ENCODE data around the gene DNAH17. TPM values are rescaled to one million over a fixed set of nuclear protein-coding genes. Genes with fewer than 3 reads are reported as not detected.
A peak's percentile ranks its signal among the peaks of the same experiment; 100 is the strongest.

Gene DNAH17
- total and polyA plus RNA-seq, 8 donors, result 0.64 to 7.2 (median 3.6) TPM

GRCh38 chr17:78421534-78422266 lies 155.5 kb downstream of the DNAH17 start:
- H3K9me3 ChIP-seq, result no peaks in the 10 kb centered on the region
- peak overlapping the region in 1 of 2 donors; percentile 93 for H3K27ac ChIP-seq
- intact Hi-C loops (cut with DNase I), result loop anchor here in 1 of 2 donors (5.0 to 10.0 kb wide), 2 partner anchors 59 to 167 kb away; partner anchors contain the start of gene SOCS3
- no peaks in the 10 kb centered on the region for H3K27me3 ChIP-seq
- ATAC-seq (peak; percentile 84), DNase-seq (peak; percentile 55 to 92 (median 80))
- peaks cover 15 to 96% of the 10 kb centered on the region in 2 donors for H3K4me1 ChIP-seq
- peaks cover 0 to 81% of the 10 kb centered on the region in 2 donors for H3K36me3 ChIP-seq
- TF ChIP-seq, protein P1, sequence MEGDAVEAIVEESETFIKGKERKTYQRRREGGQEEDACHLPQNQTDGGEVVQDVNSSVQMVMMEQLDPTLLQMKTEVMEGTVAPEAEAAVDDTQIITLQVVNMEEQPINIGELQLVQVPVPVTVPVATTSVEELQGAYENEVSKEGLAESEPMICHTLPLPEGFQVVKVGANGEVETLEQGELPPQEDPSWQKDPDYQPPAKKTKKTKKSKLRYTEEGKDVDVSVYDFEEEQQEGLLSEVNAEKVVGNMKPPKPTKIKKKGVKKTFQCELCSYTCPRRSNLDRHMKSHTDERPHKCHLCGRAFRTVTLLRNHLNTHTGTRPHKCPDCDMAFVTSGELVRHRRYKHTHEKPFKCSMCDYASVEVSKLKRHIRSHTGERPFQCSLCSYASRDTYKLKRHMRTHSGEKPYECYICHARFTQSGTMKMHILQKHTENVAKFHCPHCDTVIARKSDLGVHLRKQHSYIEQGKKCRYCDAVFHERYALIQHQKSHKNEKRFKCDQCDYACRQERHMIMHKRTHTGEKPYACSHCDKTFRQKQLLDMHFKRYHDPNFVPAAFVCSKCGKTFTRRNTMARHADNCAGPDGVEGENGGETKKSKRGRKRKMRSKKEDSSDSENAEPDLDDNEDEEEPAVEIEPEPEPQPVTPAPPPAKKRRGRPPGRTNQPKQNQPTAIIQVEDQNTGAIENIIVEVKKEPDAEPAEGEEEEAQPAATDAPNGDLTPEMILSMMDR (IDR thresholded peaks at IDR 0.05), result peak; percentile 99
- no peak overlapping the region for H3K4me3 ChIP-seq

DNA sequence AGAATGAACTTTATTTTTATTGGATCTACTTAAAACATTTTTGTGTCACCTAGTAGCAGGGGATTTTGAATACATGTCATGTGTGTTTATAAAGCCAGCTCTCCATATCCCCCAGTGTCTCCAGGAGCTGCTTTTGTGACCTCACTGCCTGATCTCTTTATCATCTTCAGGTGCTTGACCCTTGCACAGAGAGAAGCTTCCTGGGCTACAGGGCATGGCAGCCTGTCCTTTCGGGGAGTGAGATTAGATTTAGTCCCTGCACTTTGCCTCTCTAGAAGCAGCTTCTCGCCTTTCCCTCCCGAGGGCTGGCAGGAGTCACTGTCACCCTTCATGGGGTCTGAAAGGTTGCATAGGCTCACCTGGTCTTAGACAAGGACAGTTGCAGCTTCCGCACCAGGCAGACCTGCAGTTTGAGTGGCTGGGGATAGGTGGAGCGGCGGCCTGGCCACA lies 156.1 kb downstream of the DNAH17 start:
- intact Hi-C loops (cut with DNase I), result loop anchor here in 1 of 2 donors (5.0 to 10.0 kb wide), 2 partner anchors 59 to 166 kb away; partner anchors contain the start of gene SOCS3
- TF ChIP-seq, protein P1 (IDR thresholded peaks at IDR 0.05), result no peak
- no peaks in the 10 kb centered on the region for H3K9me3 ChIP-seq
- peaks cover 21 to 100% of the 10 kb centered on the region in 2 donors for H3K4me1 ChIP-seq
- H3K27me3 ChIP-seq, result no peaks in the 10 kb centered on the region
- H3K36me3 ChIP-seq, result peaks cover 0 to 79% of the 10 kb centered on the region in 2 donors
- H3K4me3 ChIP-seq, result no peak overlapping the region
- ATAC-seq (no peak), DNase-seq (no peak)
- H3K27ac ChIP-seq, result peak overlapping the region in 1 of 2 donors; percentile 93

- peak overlapping the region in 1 of 2 donors; percentile 29 for H3K4me3 ChIP-seq
- no peaks in the 10 kb centered on the region for H3K27me3 ChIP-seq
- H3K4me1 ChIP-seq, result peaks cover 30 to 100% of the 10 kb centered on the region in 2 donors
- intact Hi-C loops (cut with DNase I), result loop anchor here in 1 of 2 donors (5.0 to 10.0 kb wide), 2 partner anchors 58 to 165 kb away; partner anchors contain the start of gene SOCS3
- ATAC-seq (no peak), DNase-seq (peak in 1 of 4 donors; percentile 78)
- H3K36me3 ChIP-seq, result peaks cover 0 to 79% of the 10 kb centered on the region in 2 donors
- TF ChIP-seq, protein P1 (IDR thresholded peaks at IDR 0.05), result no peak
- no peaks in the 10 kb centered on the region for H3K9me3 ChIP-seq
- peak overlapping the region; percentile 59 to 93 for H3K27ac ChIP-seq
Observed at GRCh38 chr17:78419970-78420815, 157.0 kb downstream of the DNAH17 start.

DNA sequence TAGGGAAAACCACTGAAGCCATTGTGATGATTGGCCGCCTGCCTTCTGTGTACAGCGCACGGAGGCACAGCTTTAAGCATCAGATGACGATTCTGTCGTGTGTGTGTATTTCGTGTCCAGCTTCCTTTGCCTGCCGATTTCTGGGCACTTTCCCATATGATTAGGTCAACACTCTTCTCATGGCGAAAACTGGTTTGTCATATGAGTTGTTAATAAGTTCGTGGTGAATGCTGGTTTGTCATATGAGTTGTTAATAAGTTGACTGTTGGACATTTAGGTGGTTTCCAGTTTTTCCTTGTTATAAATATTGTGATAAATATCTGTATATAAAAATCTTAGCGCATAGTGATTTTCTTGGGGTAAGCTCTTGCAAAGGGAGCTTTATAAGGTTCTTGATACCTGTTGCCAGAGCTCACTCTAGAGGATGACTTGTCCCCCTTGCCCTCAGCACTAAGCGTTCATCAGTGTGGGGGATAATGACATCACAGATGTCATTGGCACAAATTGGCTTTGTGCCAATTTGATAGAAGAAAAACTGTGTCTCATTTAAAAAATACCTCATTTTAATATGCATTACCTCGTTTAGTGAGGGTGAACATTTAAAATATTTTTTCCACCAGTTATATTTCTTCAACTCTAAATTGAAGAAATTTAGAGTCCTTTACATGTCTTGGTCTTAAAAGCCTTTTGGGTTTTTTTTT lies 158.7 kb downstream of the DNAH17 start:
- Histone ChIP-seq H3K4me3 (peak overlapping the region in 1 of 2 donors; percentile 35), H3K4me1 (peaks cover 47 to 100% of the 10 kb centered on the region in 2 donors), H3K27me3 (no peaks in the 10 kb centered on the region), H3K9me3 (no peaks in the 10 kb centered on the region), H3K36me3 (peaks cover 0 to 68% of the 10 kb centered on the region in 2 donors), H3K27ac (peak overlapping the region; percentile 90 to 93)
- no peak for DNase-seq
- intact Hi-C loops (cut with DNase I), result no loop called here
- TF ChIP-seq, protein P1 (IDR thresholded peaks at IDR 0.05), result no peak
- ATAC-seq, result no peak
